ENCODE data around the gene RHOC. TPM values are rescaled to one million over a fixed set of nuclear protein-coding genes. Genes with fewer than 3 reads are reported as not detected.
A peak's percentile ranks its signal among the peaks of the same experiment; 100 is the strongest.

The RHOC gene
- polyA plus RNA-seq, 1 experiment = 1,537 TPM

GRCh38 chr1:112710159-112710558 lies 3.2 kb upstream of the RHOC start:
- no peak for TF ChIP-seq CTCF (IDR thresholded peaks at IDR 0.05; ENCODE audit: insufficient read depth, low read depth, low read length)
- no peak overlapping the region for H3K4me3 ChIP-seq (ENCODE audit: low read depth, low read length)
- CTCF ChIA-PET = interaction anchor here (0.9 to 5.1 kb wide), 10 partner anchors 9 to 363 kb away, joined by 3 to 25 read pairs (median 4); partner anchors contain the start of genes CTTNBP2NL, LRIG2, MOV10 and ST7L
- H3K36me3 ChIP-seq (ENCODE audit: control insufficient read depth, insufficient read depth, low read length) = no peaks in the 10 kb centered on the region; the same call in 1 of the 2 replicates
- DNase-seq (ENCODE audit: low read depth) = no peak
- POLR2A ChIA-PET = no interaction called here
- H3K27me3 ChIP-seq (ENCODE audit: control insufficient read depth, insufficient read depth, low read length) = no peaks in the 10 kb centered on the region

DNA sequence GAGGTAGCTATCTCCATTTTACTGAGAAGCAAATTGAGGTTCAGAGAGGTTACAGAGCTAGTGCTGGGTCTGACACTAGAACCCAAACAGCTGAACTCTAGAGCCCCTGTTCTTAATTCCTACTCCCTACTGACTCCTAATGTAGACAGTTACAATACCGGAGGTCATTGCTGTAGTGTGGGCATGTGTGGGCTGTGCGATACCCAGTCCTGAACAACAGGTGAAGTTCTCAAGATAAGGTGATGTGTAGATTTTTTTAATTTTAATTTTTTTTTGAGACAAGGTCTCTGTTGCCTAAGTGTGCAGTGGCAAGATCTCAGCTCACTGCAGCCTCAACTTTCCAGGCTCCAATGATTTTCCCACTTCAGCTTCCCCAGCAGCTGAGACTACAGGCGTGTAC lies 1.6 kb upstream of the RHOC start:
- H3K27me3 ChIP-seq (ENCODE audit: control insufficient read depth, insufficient read depth, low read length) = no peaks in the 10 kb centered on the region
- peaks cover 4% of the 10 kb centered on the region for H3K36me3 ChIP-seq (ENCODE audit: control insufficient read depth, insufficient read depth, low read length)
- no peak for TF ChIP-seq CTCF (IDR thresholded peaks at IDR 0.05; ENCODE audit: insufficient read depth, low read depth, low read length)
- H3K4me3 ChIP-seq (ENCODE audit: low read depth, low read length) = no peak overlapping the region
- CTCF ChIA-PET = interaction anchor here (0.7 to 5.1 kb wide), 13 partner anchors 7 to 350 kb away, joined by 3 to 28 read pairs (median 3); partner anchors contain the start of gene MOV10
- DNase-seq (ENCODE audit: low read depth) = no peak
- POLR2A ChIA-PET = no interaction called here

DNA sequence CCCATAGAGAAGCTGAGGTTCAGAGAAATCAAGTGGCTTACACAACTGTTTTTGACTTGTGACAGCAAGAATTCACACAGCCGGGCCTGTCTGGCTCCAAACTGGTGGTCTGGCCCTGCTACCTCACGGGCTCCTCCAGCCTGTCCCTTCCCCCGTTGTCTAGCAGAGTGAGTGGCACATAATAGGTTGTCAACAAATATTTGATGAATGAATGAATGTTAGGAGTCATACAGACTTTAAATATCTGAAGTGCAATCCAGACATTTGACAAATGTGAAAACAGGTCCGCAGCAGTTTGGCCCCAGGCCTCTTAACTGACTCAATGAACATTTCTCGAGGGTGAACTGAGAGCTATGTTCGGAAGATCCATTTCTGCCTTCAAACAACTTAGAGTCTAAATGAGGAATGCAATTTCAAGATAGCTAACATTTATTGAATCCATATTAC lies 1.1 kb upstream of the RHOC start:
- H3K4me3 ChIP-seq (ENCODE audit: low read depth, low read length) = no peak overlapping the region
- no peaks in the 10 kb centered on the region for H3K27me3 ChIP-seq (ENCODE audit: control insufficient read depth, insufficient read depth, low read length)
- no peak for DNase-seq (ENCODE audit: low read depth)
- peaks cover 7% of the 10 kb centered on the region for H3K36me3 ChIP-seq (ENCODE audit: control insufficient read depth, insufficient read depth, low read length)
- ChIA-PET POLR2A (no interaction called here), CTCF (interaction anchor here (0.7 to 5.1 kb wide), 18 partner anchors 8 to 364 kb away, joined by 3 to 28 read pairs (median 4); partner anchors contain the start of genes LRIG2, MOV10 and ST7L)
- no peak for TF ChIP-seq CTCF (IDR thresholded peaks at IDR 0.05; ENCODE audit: insufficient read depth, low read depth, low read length)

- TF ChIP-seq CTCF (IDR thresholded peaks at IDR 0.05; ENCODE audit: insufficient read depth, low read depth, low read length) = peak; percentile 98
- ChIA-PET CTCF (interaction anchor here (0.7 to 5.1 kb wide), 18 partner anchors 9 to 1035 kb away, joined by 3 to 28 read pairs (median 4); partner anchors contain the start of genes LRIG2, MOV10 and ST7L), POLR2A (no interaction called here)
- H3K27me3 ChIP-seq (ENCODE audit: control insufficient read depth, insufficient read depth, low read length) = no peaks in the 10 kb centered on the region
- peak overlapping the region; percentile 70 for H3K4me3 ChIP-seq (ENCODE audit: low read depth, low read length)
- DNase-seq (ENCODE audit: low read depth) = no peak
- peaks cover 12% of the 10 kb centered on the region for H3K36me3 ChIP-seq (ENCODE audit: control insufficient read depth, insufficient read depth, low read length)
Observed at GRCh38 chr1:112707221-112708001, 484 bp upstream of the RHOC start.

DNA sequence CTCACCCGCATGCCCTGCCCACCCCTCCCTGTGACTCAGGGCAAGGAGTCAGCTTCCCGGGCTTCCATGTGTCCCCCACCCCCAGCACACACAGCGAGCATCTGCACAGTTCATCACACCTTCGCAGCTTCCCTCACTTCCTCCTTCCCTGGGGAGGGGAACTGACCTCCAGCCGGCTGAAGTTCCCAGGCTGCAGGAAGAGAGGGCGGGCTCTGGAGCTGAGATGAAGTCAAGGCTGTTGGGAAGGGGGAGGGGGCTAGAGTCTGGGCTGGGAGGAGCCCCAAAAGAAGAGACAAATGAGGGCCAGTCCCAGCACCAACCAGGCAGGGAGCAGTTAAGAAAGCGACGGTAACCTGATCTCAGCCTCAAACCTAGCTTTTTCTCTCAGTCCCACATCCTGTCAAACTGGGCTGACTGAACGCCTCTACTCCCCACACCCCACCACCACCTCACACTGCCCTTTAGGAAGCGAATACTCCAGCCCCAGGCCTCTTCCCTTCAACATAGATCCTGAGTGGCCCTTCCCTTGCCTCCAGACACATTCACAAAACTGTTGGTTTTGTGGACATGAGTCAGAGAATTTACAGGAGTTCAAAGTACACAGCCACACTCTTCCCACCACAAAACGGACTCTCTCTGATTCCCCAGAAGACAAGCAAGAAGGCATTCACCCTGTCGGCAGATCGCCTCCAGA lies 1.8 kb downstream of the RHOC start:
- TF ChIP-seq CTCF (IDR thresholded peaks at IDR 0.05; ENCODE audit: insufficient read depth, low read depth, low read length) = no peak
- peak; percentile 88 for DNase-seq (ENCODE audit: low read depth)
- H3K36me3 ChIP-seq (ENCODE audit: control insufficient read depth, insufficient read depth, low read length) = peaks cover 21% of the 10 kb centered on the region

More for the DNA sequence above, 1.8 kb downstream of the RHOC start:
- Histone ChIP-seq H3K4me3 (ENCODE audit: low read depth, low read length) (peak overlapping the region; percentile 70), H3K27me3 (ENCODE audit: control insufficient read depth, insufficient read depth, low read length) (no peaks in the 10 kb centered on the region)
- ChIA-PET CTCF (interaction anchor here (1.0 to 2.0 kb wide), 9 partner anchors 11 to 346 kb away, joined by 3 to 9 read pairs (median 4); partner anchors contain the start of gene MOV10), POLR2A (interaction anchor here (0.6 to 1.0 kb wide), 3 partner anchors 10 to 311 kb away, joined by 3 to 4 read pairs (median 4); no protein-coding TSS in a partner anchor)

Measured in BJ (cell line).